Right lobe of liver (tissue), 6 donors: ENCODE results near the gene MRPL14. TPM values are rescaled to one million over a fixed set of nuclear protein-coding genes. Genes with fewer than 3 reads are reported as not detected.

Source experiments
- ATAC-seq, 4 donors: fragments of 200-7000 bp; cut with Tn5 transposase; one replicate each; pipeline ENCODE4 v1.9.1; 2020; ENCODE audit warnings: mild to moderate bottlenecking in 4 of 4, moderate library complexity in 4 of 4
- DNase-seq, 3 donors: peaks; one replicate each; pipeline ENCODE4 v3.0.0-alpha.2; 2020
- H3K27ac ChIP-seq, 3 donors: fragments of 200-600 bp; one replicate each; pipeline ENCODE4 v1.8.0; 2022
- H3K27me3 ChIP-seq, 2 donors: fragments of 200-600 bp; one replicate each; pipeline ENCODE4 v1.8.0; 2022
- H3K36me3 ChIP-seq, 4 donors: fragments of 200-600 bp; sonication (generic) in 1 of 4; one replicate each; pipeline versions ENCODE4 v1.5.1 to v1.8.0; 2017 to 2022; ENCODE audit warnings: control low read depth in 1 of 4
- H3K4me1 ChIP-seq, 4 donors: fragments of 200-600 bp; sonication (generic) in 1 of 4; one replicate each; pipeline versions ENCODE4 v1.5.1 to v1.8.0; 2017 to 2022; ENCODE audit warnings: control low read depth in 1 of 4
- H3K4me3 ChIP-seq, 3 donors: fragments of 200-600 bp; one replicate each; pipeline ENCODE4 v1.8.0; 2022
- H3K9me3 ChIP-seq, 4 donors: fragments of 200-600 bp; sonication (generic) in 1 of 4; one replicate each; pipeline versions ENCODE4 v1.5.1 to v1.8.0; 2017 to 2022; ENCODE audit warnings: control low read depth in 1 of 4
- CTCF ChIP-seq, 4 donors: fragments of 200-600 bp in 3 of 4; fragments of 450-650 bp in 1 of 4; IDR thresholded peaks; one replicate each; pipeline versions ENCODE4 v1.5.1 to v1.8.0; 2016 to 2022; ENCODE audit warnings: antibody characterized with exemption in 4 of 4, mild to moderate bottlenecking in 2 of 4
- POLR2A ChIP-seq: fragments of 450-650 bp; IDR thresholded peaks from one replicate; pipeline ENCODE4 v1.6.1; 2017; ENCODE audit warnings: antibody characterized with exemption, mild to moderate bottlenecking
- WGBS: methylation state at CpG from one replicate; pipeline ENCODE4 v1.1.6; 2018; ENCODE audit warnings: low coverage, low lambda C conversion rate; ENCODE audit not compliant: insufficient coverage; ENCODE audit errors: missing lambda C conversion rate; 5-methylcytosine and 5-hydroxymethylcytosine counted together
- intact Hi-C, 2 donors: fragments of 100-400 bp; cut with DNase I; formaldehyde crosslinking; loops; one replicate each; pipeline versions ENCODE4 v1.11.2 to v1.14.1; 2022
- total RNA-seq, 6 experiments: library from RNA; depleted of rRNA in 2 of 6; stranded (reverse); fragments of >200 nt in 2 of 6; fragmentation: NEBNext Ultra II Directional in 3 of 6; extraction: Animal tissue kit (Norgen Biotek cat#: 25700) in 3 of 6; gene quantifications; one replicate each; pipeline versions ENCODE4 v1.1.0 to v1.2.4, GENCODE V29; 2016 to 2023
- donor health status: DM: no; HTN: yes; CAD: no.
- donor health status: DM: no; HTN: no; CAD: no.
- donor health status: DM: no; HTN: no; CAD: no.
- donor health status: DM: no; HTN: yes; CAD: no.
- donor health status: DM: no; HTN: yes; CAD: no.

MRPL14 gene
- total RNA-seq, 6 experiments from 2014 or later = 26.5 to 70.0 (median 35.4) TPM

GRCh38 chr6:44073612-44074438 is 53.4 kb downstream of the MRPL14 start:
- H3K27ac ChIP-seq = peak overlapping the region in 2 of 3 donors; percentile 5 to 87

GRCh38 chr6:44072959-44073611 is 54.2 kb downstream of the MRPL14 start:
- DNase-seq (peak; percentile 82 to 95 (median 82)), ATAC-seq (peak; percentile 42 to 80 (median 71))
- Histone ChIP-seq H3K9me3 (no peaks in the 10 kb centered on the region), H3K27ac (peak overlapping the region in 2 of 3 donors; percentile 5 to 87), H3K27me3 (no peaks in the 10 kb centered on the region), H3K4me3 (peak overlapping the region; percentile 43 to 55 (median 43)), H3K4me1 (peaks cover 0 to 28% (median 4%) of the 10 kb centered on the region in 4 donors), H3K36me3 (no peaks in the 10 kb centered on the region)
- 2% methylated on average over 9 of the region's 55 CpGs for WGBS
- TF ChIP-seq POLR2A = peak; percentile 47
- TF ChIP-seq CTCF (IDR thresholded peaks at IDR 0.05) = no peak
- intact Hi-C loops = no loop called here

More at GRCh38 chr6:44073612-44074438, 53.4 kb downstream of the MRPL14 start:
- no peaks in the 10 kb centered on the region for H3K9me3 ChIP-seq
- no peaks in the 10 kb centered on the region for H3K27me3 ChIP-seq
- peaks cover 0 to 32% (median 4%) of the 10 kb centered on the region in 4 donors for H3K4me1 ChIP-seq
- TF ChIP-seq CTCF (IDR thresholded peaks at IDR 0.05) (no peak), POLR2A (no peak)
- WGBS = 28% methylated on average over 6 of the region's 25 CpGs
- H3K4me3 ChIP-seq = peak overlapping the region; percentile 43 to 55 (median 43)
- no peak for DNase-seq
- H3K36me3 ChIP-seq = no peaks in the 10 kb centered on the region
- intact Hi-C loops = no loop called here
- ATAC-seq = peak in 3 of 4 donors; percentile 0 to 2 (median 1)

GRCh38 chr6:44072452-44072958 is 54.7 kb downstream of the MRPL14 start:
- no peak for TF ChIP-seq POLR2A
- no peak for TF ChIP-seq CTCF (IDR thresholded peaks at IDR 0.05)
- no peak for DNase-seq

GRCh38 chr6:44071670-44072451 is 55.4 kb downstream of the MRPL14 start:
- no peak for DNase-seq
- WGBS = 88% methylated on average over 8 of the region's 8 CpGs
- no peaks in the 10 kb centered on the region for H3K9me3 ChIP-seq
- no peak for ATAC-seq
- H3K27ac ChIP-seq = peak overlapping the region in 1 of 3 donors; percentile 73
- TF ChIP-seq CTCF (IDR thresholded peaks at IDR 0.05) = no peak
- intact Hi-C loops = no loop called here
- no peaks in the 10 kb centered on the region for H3K36me3 ChIP-seq
- no peak overlapping the region for H3K4me3 ChIP-seq
- H3K27me3 ChIP-seq = no peaks in the 10 kb centered on the region
- peaks cover 0 to 27% (median 4%) of the 10 kb centered on the region in 4 donors for H3K4me1 ChIP-seq

More at GRCh38 chr6:44072452-44072958, 54.7 kb downstream of the MRPL14 start:
- ATAC-seq = peak in 2 of 4 donors; percentile 1 to 10
- Histone ChIP-seq H3K4me1 (peaks cover 0 to 27% (median 4%) of the 10 kb centered on the region in 4 donors), H3K27me3 (no peaks in the 10 kb centered on the region), H3K9me3 (no peaks in the 10 kb centered on the region), H3K36me3 (no peaks in the 10 kb centered on the region), H3K27ac (peak overlapping the region in 2 of 3 donors; percentile 5 to 73), H3K4me3 (peak overlapping the region in 2 of 3 donors; percentile 33 to 55)
- intact Hi-C loops = no loop called here
- 100% methylated on average over 1 of the region's 4 CpGs for WGBS
